GM04503 (cell line): ENCODE measurements around the gene NKX6-2.
"Not testable (repeated sequence)": the region's sequence is repeated elsewhere in the genome, so short reads cannot be mapped to it uniquely, and the experiment has no call there.

Experiments
- DNase-seq: peaks from one replicate; pipeline ENCODE4 v3.0.0-alpha.2; 2012; ENCODE audit warnings: low read depth

Gene NKX6-2

GRCh38 chr10:132796846-132797245 is 10.9 kb upstream of the NKX6-2 start:
- no peak for DNase-seq

GRCh38 chr10:132793871-132794849 is 8.2 kb upstream of the NKX6-2 start:
- no peak for DNase-seq

GRCh38 chr10:132793213-132793612 is 7.3 kb upstream of the NKX6-2 start:
- no peak for DNase-seq

GRCh38 chr10:132792796-132793195 is 6.8 kb upstream of the NKX6-2 start:
- no peak for DNase-seq

GRCh38 chr10:132792099-132792498 is 6.2 kb upstream of the NKX6-2 start:
- not testable (repeated sequence) for DNase-seq

- no peak for DNase-seq
These were observed 5.2 kb upstream of the NKX6-2 start for GRCh38 chr10:132790934-132791829.

GRCh38 chr10:132790470-132790869 is 4.5 kb upstream of the NKX6-2 start:
- no peak for DNase-seq

- no peak for DNase-seq
These were observed 3.8 kb upstream of the NKX6-2 start for GRCh38 chr10:132789659-132790148.

- DNase-seq, result no peak
These were observed 2.9 kb upstream of the NKX6-2 start for GRCh38 chr10:132788831-132789219.

- no peak for DNase-seq
These were observed 2.4 kb upstream of the NKX6-2 start for GRCh38 chr10:132788180-132788830.

GRCh38 chr10:132787495-132788179 is 1.7 kb upstream of the NKX6-2 start:
- no peak for DNase-seq

GRCh38 chr10:132786884-132787494 is 1.0 kb upstream of the NKX6-2 start:
- no peak for DNase-seq

GRCh38 chr10:132786476-132786883 is 533 bp upstream of the NKX6-2 start:
- no peak for DNase-seq

GRCh38 chr10:132784866-132785722 is 853 bp downstream of the NKX6-2 start:
- DNase-seq, result no peak

- no peak for DNase-seq
These were observed 1.7 kb downstream of the NKX6-2 start for GRCh38 chr10:132783940-132784865.

- no peak for DNase-seq
These were observed 2.6 kb downstream of the NKX6-2 start for GRCh38 chr10:132783165-132783939.

- no peak for DNase-seq
These were observed 4.4 kb downstream of the NKX6-2 start for GRCh38 chr10:132781556-132781955.

- no peak for DNase-seq
These were observed 5.6 kb downstream of the NKX6-2 start for GRCh38 chr10:132780356-132780755.
